Mesendoderm (in vitro differentiated cells): ENCODE data around the gene HRCT1.
A peak's percentile ranks its signal among the peaks of the same experiment; 100 is the strongest.

Source experiments
- DNase-seq: peaks from one replicate; pipeline ENCODE4 v3.0.0; 2013
- H2AK5ac ChIP-seq: 2 replicates; pipeline ENCODE4 v1.6.1; 2013; ENCODE audit warnings: low read length, inconsistent platforms
- H2BK120ac ChIP-seq: 2 replicates; pipeline ENCODE4 v1.6.1; 2013; ENCODE audit warnings: low read depth, mild to moderate bottlenecking, low read length, moderate library complexity, mixed read lengths
- H2BK15ac ChIP-seq: replicated peaks from 2 replicates; pipeline ENCODE4 v1.6.1; 2013; ENCODE audit warnings: low read depth, mild to moderate bottlenecking, moderate library complexity
- H2BK5ac ChIP-seq: 2 replicates; pipeline ENCODE4 v1.6.1; 2013; ENCODE audit warnings: low read length, inconsistent platforms
- H3K18ac ChIP-seq: 2 replicates; pipeline ENCODE4 v1.6.1; 2013; ENCODE audit warnings: mild to moderate bottlenecking, low read length, mixed read lengths
- H3K23ac ChIP-seq: one replicate; pipeline ENCODE4 v1.6.1; 2013; ENCODE audit warnings: low read length
- H3K27ac ChIP-seq: 2 replicates; pipeline ENCODE4 v1.5.1; 2013; ENCODE audit warnings: low read depth, mild to moderate bottlenecking, inconsistent platforms, low read length, moderate library complexity
- H3K27me3 ChIP-seq: 2 replicates; pipeline ENCODE4 v1.6.1; 2013; ENCODE audit warnings: low read length, control low read depth, mild to moderate bottlenecking, inconsistent platforms; ENCODE audit not compliant: insufficient read depth, poor library complexity
- H3K36me3 ChIP-seq: 2 replicates; pipeline ENCODE4 v1.6.1; 2013; ENCODE audit warnings: low read length, inconsistent platforms; ENCODE audit not compliant: control insufficient read depth, insufficient read depth
- H3K4ac ChIP-seq: one replicate; pipeline ENCODE4 v1.6.1; 2013; ENCODE audit warnings: low read depth, mild to moderate bottlenecking, low read length, moderate library complexity
- H3K4me1 ChIP-seq: 2 replicates; pipeline ENCODE4 v1.6.1; 2013; ENCODE audit warnings: low read depth, low read length, inconsistent platforms; ENCODE audit not compliant: control insufficient read depth
- H3K4me2 ChIP-seq: 2 replicates; pipeline ENCODE4 v1.6.1; 2013; ENCODE audit warnings: low read length
- H3K4me3 ChIP-seq: 2 replicates; pipeline ENCODE4 v1.5.1; 2013; ENCODE audit warnings: mild to moderate bottlenecking, low read length
- H3K56ac ChIP-seq: one replicate; pipeline ENCODE4 v1.6.1; 2013; ENCODE audit warnings: low read length
- H3K79me1 ChIP-seq: 2 replicates; pipeline ENCODE4 v1.6.1; 2013; ENCODE audit warnings: low read length, inconsistent platforms
- H3K79me2 ChIP-seq: 2 replicates; pipeline ENCODE4 v1.6.1; 2013; ENCODE audit warnings: mild to moderate bottlenecking, low read length; ENCODE audit not compliant: control insufficient read depth, insufficient read depth
- H3K9ac ChIP-seq: 2 replicates; pipeline ENCODE4 v1.6.1; 2013; ENCODE audit warnings: low read length, inconsistent platforms
- H4K5ac ChIP-seq: one replicate; pipeline ENCODE4 v1.6.1; 2013; ENCODE audit warnings: low read length
- H4K8ac ChIP-seq: one replicate; pipeline ENCODE4 v1.6.1; 2013; ENCODE audit warnings: low read depth, mild to moderate bottlenecking, control low read depth, low read length, moderate library complexity
- WGBS: extraction: QIAGEN DNeasy Blood & Tissue Kit; methylation state at CpG from one replicate; pipeline ENCODE4 v1.1.7; 2013; ENCODE audit warnings: low lambda C conversion rate, missing lambda C conversion rate; ENCODE audit not compliant: insufficient coverage; ENCODE audit errors: extremely low coverage; 5-methylcytosine and 5-hydroxymethylcytosine counted together

The HRCT1 gene

DNA sequence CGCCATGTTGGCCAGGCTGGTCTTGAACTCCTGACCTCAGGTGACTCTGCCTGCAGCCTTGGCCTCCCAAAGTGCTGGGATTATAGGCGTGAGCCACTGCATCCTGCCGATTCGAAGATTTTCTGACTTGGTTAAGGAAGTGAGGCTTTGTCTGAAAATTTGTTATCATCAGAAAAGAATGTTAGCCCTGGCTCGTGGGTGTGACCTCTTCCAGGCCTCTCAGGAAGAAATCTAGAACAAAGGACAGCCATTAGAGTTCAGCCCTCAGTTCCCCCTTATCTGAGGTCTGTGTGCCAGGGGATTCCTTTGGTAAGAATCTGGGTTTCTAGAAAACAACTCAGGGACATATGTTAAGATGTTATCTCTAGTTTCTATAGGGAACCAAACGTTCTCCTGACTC lies 45.7 kb downstream of the HRCT1 start:
- Histone ChIP-seq H3K56ac (no peak overlapping the region), H3K4me3 (no peak overlapping the region), H3K36me3 (no peaks in the 10 kb centered on the region), H2BK5ac (no peak overlapping the region), H2AK5ac (no peak overlapping the region), H3K4me2 (no peak overlapping the region), H2BK15ac (no peak overlapping the region), H3K79me2 (no peaks in the 10 kb centered on the region), H3K9ac (no peak overlapping the region), H3K4me1 (no peaks in the 10 kb centered on the region), H3K23ac (no peak overlapping the region), H3K27ac (no peak overlapping the region), H3K4ac (no peak overlapping the region), H3K27me3 (no peaks in the 10 kb centered on the region), H2BK120ac (no peak overlapping the region), H4K8ac (no peak overlapping the region), H3K18ac (no peak overlapping the region), H4K5ac (no peak overlapping the region), H3K79me1 (no peaks in the 10 kb centered on the region)
- peak; percentile 84 for DNase-seq
- no CpG with 5 or more reads among the region's 6 CpGs for WGBS

DNA sequence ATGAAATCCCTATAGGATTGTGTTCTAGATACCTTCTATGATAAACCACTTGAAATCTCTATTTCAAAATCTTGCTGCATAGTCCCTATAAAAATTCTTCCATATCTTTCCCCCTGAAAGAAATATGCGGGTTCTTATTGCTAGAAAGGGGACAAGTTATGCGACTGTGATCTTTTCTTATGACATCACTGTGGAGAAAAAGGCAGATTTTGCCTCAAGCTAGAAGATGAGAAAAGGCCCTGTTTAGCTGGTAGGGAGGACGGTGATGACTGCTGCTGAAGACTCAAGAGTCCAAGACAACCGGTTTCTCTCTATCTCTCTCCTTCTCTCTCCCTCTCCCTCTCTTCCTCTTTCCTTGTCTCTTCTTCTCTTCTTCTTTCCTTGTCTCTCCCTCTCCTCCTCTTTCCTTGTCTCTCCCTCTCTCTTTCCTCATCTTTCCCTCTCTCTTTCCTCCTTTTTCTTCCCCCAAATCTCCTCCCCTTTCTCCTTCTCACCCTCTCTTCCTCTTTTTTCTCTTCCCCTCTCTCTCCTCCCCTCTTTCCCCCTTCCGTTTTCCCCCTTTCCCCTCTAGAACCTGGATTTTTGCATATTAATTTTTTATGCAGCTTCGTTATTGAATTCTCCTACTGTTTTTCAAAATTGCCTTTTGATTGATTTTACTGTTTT lies 46.7 kb downstream of the HRCT1 start:
- H2AK5ac ChIP-seq = no peak overlapping the region
- no peak overlapping the region for H4K5ac ChIP-seq
- H3K4me1 ChIP-seq = no peaks in the 10 kb centered on the region
- no peaks in the 10 kb centered on the region for H3K79me1 ChIP-seq
- no peak overlapping the region for H3K18ac ChIP-seq
- no peak overlapping the region for H3K56ac ChIP-seq
- no peak for DNase-seq
- no peak overlapping the region for H2BK120ac ChIP-seq
- H3K79me2 ChIP-seq = no peaks in the 10 kb centered on the region
- H3K4me2 ChIP-seq = no peak overlapping the region
- no peak overlapping the region for H4K8ac ChIP-seq
- no peaks in the 10 kb centered on the region for H3K36me3 ChIP-seq
- no peaks in the 10 kb centered on the region for H3K27me3 ChIP-seq
- 83% methylated on average over 1 of the region's 6 CpGs for WGBS
- H2BK5ac ChIP-seq = no peak overlapping the region
- H3K27ac ChIP-seq = no peak overlapping the region
- H3K23ac ChIP-seq = no peak overlapping the region
- H3K4me3 ChIP-seq = no peak overlapping the region
- H2BK15ac ChIP-seq = no peak overlapping the region
- H3K9ac ChIP-seq = no peak overlapping the region
- no peak overlapping the region for H3K4ac ChIP-seq

DNA sequence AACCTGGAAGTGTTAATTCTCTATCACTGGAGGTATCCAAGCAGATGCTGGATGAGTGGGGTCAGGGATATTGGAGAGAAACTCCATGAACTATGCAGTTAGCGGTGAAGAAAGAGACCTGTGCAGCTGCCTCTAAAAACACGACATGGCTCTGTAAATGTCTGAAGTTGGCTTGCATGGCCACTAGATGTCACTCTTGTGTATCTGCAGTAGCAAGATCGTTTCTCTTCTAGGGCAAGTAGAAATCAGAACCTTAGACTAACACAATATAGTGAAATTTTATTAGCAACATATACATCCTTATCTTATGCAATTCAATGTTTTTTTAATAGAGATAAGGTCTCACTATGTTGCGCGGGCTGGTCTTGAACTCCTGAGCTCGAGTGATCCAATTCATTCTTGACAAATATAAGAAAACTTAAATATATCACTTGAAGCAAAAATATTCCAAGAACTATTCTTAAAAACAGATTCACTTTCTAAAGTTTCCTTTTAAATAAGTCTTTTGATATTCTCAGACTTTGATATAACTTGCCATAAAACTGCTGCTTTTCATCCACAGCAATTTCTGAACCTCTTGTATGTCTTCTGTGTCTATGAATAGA lies 49.0 kb downstream of the HRCT1 start:
- H2BK5ac ChIP-seq = no peak overlapping the region
- H3K56ac ChIP-seq = no peak overlapping the region
- no peak overlapping the region for H3K9ac ChIP-seq
- H3K27me3 ChIP-seq = no peaks in the 10 kb centered on the region
- no peak overlapping the region for H3K4me3 ChIP-seq
- peak; percentile 79 for DNase-seq
- no peak overlapping the region for H3K4me2 ChIP-seq
- H4K5ac ChIP-seq = no peak overlapping the region
- H3K27ac ChIP-seq = no peak overlapping the region
- H3K36me3 ChIP-seq = no peaks in the 10 kb centered on the region
- no peak overlapping the region for H2BK120ac ChIP-seq
- H3K79me1 ChIP-seq = no peaks in the 10 kb centered on the region
- no peak overlapping the region for H4K8ac ChIP-seq
- H3K79me2 ChIP-seq = no peaks in the 10 kb centered on the region
- no peak overlapping the region for H2AK5ac ChIP-seq
- no peaks in the 10 kb centered on the region for H3K4me1 ChIP-seq
- no peak overlapping the region for H2BK15ac ChIP-seq
- H3K23ac ChIP-seq = no peak overlapping the region
- no peak overlapping the region for H3K18ac ChIP-seq
- H3K4ac ChIP-seq = no peak overlapping the region
- no CpG with 5 or more reads among the region's 6 CpGs for WGBS

DNA sequence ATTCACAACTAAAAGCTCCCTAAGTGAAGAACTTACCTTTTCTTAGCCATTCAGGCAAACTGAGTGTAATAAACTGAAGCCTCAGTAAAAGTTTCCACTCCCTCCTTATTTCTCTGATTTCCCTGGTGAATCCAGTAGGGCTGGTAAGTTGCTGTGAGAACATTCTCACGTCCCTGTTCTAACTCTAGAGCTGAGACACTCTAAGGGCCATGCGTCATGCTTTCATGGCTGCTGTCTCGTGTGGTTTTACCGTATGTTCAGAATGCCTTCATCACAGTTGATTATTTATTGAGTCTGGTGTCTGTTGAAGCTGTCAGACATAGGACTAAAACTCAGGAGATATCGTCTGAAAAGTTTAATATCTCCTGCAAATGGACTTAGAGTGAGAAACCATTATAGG lies 50.6 kb downstream of the HRCT1 start:
- Histone ChIP-seq H3K27me3 (no peaks in the 10 kb centered on the region), H3K4me3 (no peak overlapping the region), H4K5ac (no peak overlapping the region), H2BK120ac (no peak overlapping the region), H4K8ac (no peak overlapping the region), H3K79me1 (no peaks in the 10 kb centered on the region), H3K18ac (no peak overlapping the region), H3K4me2 (no peak overlapping the region), H2BK15ac (no peak overlapping the region), H3K79me2 (no peaks in the 10 kb centered on the region), H3K56ac (no peak overlapping the region), H3K27ac (no peak overlapping the region), H3K4me1 (no peaks in the 10 kb centered on the region), H3K23ac (no peak overlapping the region), H2AK5ac (no peak overlapping the region), H3K36me3 (no peaks in the 10 kb centered on the region), H3K4ac (no peak overlapping the region), H2BK5ac (no peak overlapping the region), H3K9ac (no peak overlapping the region)
- WGBS = no CpG with 5 or more reads among the region's 5 CpGs
- no peak for DNase-seq
